HFF-Myc (cell line): ENCODE results near the gene RREB1.

Source experiments
- DNase-seq: peaks from one replicate; pipeline ENCODE4 v3.0.0-alpha.2; 2011; ENCODE audit warnings: low read depth; ENCODE audit errors: extremely low read depth
- H3K4me3 ChIP-seq: replicated peaks from 2 replicates; pipeline ENCODE4 v1.5.1; 2011; ENCODE audit warnings: low read depth, mild to moderate bottlenecking, control low read depth, low read length
- TF ChIP-seq, protein P1 (sequence below): IDR thresholded peaks from 2 replicates; pipeline ENCODE4 v1.5.1; 2012; ENCODE audit warnings: mild to moderate bottlenecking, low read depth, low read length, control low read depth; ENCODE audit errors: missing control alignments

RREB1 gene

DNA sequence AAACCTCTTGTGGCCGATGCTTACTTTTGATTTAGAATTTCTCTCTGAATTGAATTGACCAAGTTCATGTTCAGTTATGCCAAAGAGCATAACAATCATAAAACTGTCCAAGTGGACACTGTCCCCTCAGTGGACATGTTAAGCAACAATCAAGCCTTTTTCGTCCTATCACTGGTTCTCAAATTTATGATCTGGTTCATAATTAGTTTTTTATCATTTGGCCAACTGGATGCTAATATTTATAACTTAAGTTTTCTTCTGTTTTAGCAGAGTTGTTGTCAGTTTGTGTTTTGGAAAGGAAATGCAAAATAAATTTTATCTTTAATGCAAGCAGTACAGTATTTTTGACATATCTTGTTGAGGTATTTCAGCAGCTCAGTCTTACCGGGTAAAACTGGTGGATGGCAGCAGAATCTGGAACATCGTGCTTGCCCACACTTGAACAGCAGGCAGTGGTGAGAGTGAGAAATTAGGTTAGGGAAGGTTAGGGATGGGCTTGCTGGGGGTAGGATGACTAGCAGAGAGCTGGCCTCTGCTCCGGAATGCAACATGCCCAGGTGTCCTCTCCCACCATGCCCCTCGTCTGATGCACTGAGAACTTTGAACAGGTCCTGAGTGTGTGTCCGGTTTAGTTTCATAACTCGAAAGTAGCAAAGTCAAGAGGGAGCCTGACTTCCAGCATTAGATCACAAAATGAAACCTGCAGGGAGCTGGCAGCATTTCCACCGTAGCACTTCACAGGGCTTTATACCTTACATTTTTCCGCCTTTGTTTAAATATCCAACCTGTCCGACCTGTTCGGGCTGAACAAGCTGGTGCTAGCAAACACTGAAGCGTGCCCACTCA is 93.1 kb downstream of the RREB1 start:
- H3K4me3 ChIP-seq: no peak overlapping the region
- TF ChIP-seq, protein P1, sequence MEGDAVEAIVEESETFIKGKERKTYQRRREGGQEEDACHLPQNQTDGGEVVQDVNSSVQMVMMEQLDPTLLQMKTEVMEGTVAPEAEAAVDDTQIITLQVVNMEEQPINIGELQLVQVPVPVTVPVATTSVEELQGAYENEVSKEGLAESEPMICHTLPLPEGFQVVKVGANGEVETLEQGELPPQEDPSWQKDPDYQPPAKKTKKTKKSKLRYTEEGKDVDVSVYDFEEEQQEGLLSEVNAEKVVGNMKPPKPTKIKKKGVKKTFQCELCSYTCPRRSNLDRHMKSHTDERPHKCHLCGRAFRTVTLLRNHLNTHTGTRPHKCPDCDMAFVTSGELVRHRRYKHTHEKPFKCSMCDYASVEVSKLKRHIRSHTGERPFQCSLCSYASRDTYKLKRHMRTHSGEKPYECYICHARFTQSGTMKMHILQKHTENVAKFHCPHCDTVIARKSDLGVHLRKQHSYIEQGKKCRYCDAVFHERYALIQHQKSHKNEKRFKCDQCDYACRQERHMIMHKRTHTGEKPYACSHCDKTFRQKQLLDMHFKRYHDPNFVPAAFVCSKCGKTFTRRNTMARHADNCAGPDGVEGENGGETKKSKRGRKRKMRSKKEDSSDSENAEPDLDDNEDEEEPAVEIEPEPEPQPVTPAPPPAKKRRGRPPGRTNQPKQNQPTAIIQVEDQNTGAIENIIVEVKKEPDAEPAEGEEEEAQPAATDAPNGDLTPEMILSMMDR: no peak
- no peak for DNase-seq

DNA sequence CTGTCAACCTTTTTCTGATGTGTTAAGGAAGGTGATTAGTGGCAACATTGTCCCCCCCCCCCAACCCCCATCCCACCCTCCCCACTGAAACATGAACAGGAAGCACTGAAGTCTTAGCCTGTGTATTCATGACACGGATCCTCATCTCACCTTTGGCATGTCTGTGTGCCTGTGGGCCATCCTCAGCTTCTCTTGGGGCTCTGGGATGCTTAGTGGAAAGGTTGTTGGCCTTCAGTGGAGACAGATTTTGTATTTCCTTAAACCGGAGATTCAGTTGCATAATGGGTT is 93.6 kb downstream of the RREB1 start:
- no peak for DNase-seq
- TF ChIP-seq, protein P1: no peak
- H3K4me3 ChIP-seq: no peak overlapping the region

DNA sequence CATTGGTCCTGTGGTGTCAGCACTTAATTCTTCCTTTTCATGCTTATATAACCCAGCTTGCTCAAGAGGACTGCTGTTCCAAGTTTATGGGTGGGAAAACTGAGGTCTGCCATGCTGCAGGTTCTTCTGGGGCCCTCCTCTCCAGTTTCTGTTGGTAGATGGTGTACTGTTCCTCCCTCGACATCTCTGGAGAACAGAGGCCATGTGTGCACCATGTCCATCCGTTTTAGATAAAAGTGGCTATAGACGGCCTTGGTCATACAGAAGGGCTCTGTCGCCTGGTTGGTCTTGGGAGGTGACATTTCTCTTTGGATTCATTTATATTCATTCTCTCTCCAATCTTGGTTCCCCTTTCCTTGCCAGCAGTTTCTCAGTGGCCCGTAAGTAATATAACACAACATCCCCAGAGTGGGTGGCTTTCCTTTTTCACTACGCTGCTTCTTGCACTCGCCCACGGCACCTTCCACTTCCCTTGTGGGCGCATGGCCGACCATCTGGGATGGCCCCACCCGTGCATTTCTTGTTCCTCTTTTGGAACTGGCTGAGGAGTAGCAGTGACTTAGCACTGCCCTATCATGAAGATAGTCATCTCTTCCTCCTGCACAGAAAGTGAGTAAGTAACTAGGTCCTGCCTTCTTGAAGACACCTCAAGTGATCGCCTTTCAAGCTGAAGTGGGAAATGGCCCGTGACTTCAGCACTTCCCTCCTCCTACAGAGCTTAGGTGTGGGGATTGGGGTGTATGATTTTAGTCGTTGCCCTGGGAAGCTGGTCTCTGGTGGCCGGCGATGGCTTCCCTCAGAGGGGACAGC is 94.2 kb downstream of the RREB1 start:
- no peak for DNase-seq
- no peak overlapping the region for H3K4me3 ChIP-seq
- TF ChIP-seq, protein P1: no peak

DNA sequence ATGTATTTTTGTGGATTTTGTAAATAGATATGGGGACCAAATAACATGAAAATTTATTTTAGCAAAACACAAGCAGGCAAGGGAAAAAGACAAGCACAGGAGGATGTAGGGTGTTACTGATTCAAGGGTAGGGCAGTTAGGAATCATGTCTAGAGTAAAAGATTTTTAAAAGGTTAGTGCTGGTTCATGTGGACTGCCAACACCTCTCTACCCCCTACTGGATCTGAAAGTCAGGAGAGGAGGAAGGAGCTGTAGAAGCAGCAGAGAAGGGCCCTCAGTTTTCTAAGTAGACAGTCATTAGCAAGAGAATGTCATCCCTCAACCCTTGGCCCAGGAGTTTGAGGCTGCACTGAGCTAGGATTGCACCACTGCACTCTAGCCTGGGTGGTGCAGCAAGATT is 95.2 kb downstream of the RREB1 start:
- TF ChIP-seq, protein P1: no peak
- no peak for DNase-seq
- no peak overlapping the region for H3K4me3 ChIP-seq

DNA sequence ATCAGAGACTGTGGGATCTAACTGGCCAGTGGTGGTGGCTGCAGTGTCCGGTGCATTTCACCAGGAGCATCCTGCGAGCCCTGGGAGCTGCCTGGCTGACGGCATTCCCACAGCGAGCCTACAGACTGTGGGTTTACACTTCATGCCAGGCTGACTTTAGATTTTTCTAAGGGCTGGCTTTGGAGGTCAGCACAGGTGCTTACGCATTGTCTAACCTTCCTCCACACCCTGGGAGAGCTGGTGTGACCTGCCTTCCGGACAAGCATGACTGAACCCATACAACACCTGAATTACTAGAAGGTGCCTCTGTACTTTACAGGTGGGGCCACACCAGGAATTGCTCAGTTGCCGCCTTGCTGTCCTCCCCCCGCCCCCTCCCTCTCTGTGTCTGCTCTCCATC is 96.2 kb downstream of the RREB1 start:
- TF ChIP-seq, protein P1: no peak
- no peak overlapping the region for H3K4me3 ChIP-seq
- DNase-seq: no peak

DNA sequence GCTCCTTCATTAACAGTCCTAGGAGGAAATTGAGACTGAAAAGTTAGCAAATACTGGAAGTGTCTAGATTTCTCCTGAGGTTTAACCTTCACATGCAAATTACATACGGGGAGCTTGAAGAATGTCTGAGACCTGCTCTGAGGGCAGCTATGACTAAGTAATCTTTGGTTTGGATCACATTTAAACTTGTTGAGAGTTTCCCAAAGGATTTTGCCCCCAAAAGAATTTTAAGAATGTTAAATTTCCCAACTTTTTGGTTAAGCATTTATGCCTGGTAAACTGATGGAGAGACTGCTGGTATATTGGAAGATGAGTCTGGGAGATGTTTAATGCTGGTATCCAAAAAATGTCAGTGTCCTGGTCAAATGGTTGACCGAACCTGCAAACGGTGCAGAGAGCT is 97.0 kb downstream of the RREB1 start:
- no peak overlapping the region for H3K4me3 ChIP-seq
- DNase-seq: no peak
- TF ChIP-seq, protein P1: no peak

DNA sequence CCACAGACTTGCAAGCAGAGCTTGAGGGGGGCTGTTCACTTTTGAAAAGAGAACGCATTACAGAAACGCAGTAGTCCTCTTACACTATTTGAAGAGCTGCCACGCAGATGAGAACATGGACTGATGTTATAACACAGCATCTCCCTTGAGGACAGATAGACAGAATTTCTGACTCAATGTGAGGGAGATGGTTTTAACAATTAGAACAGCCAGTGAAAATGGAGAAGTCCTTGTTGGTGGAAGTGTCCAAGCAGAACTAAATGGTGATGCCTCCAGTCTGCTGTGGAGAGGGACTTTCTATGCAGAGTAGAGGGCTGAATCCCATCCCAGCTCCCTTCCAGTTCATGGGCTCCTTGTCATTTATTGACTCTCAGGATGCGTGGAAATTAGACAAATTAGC is 100.0 kb downstream of the RREB1 start:
- H3K4me3 ChIP-seq: no peak overlapping the region
- no peak for DNase-seq
- TF ChIP-seq, protein P1: no peak
